HL-60/S4 treated with retinoic acid at 250 ng/mL for 4 days and 3 days (cell line): ENCODE data around the gene MTFR1L.

Experiments
- in situ Hi-C: fragments of 300-500 bp; cut with MboI; formaldehyde crosslinking; loops from 2 replicates; pipeline ENCODE4 v1.7.0; 2022; ENCODE audit warnings: low sequenced_read_pairs

MTFR1L gene

DNA sequence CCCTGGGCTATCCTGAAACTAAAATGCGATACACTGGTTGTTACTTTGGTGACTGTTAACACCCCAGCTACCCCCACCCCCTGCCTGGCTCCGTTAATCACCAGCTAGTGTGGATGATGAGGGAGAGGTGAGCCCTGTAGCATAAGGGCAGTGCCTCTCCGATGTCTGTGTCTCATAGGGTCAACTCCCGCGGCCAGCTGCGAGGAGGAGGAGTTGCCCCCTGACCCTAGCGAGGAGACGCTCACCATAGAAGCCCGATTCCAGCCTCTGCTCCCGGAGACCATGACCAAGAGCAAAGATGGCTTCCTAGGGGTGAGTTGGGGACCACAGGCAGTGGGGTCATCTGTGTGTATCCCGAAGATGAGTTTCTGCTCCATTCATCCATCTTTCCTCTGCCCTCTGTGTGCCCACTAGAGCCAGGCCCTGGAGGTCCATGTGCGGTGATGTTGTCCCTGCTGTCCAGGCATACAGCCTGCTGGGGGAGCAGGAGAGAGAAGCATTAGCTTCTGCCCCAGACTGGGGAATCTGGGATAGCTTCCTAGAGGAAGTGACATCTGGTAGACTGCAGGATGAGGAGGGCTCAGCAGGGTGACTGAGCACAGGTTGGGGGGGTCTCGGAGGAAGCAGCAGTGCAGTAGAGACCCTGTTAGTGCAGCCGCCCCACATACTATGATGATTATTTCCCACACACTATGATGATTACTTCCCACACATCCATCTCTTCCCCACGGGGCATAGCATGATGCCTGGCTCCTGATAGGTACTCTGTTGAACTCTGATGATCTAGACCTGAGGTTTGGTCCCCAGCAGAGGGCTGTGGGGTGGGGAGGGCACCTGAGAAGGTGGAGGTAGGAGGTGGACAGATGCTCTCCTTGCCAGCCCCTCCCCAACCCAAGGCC is 14.5 kb upstream of the MTFR1L start:
- in situ Hi-C loops = loop anchor here (10.0 kb wide), 1 partner anchor 560 kb away; the partner anchor contains the start of gene RSRP1

- in situ Hi-C loops = loop anchor here (10.0 kb wide), 1 partner anchor 561 kb away; the partner anchor contains the start of gene RSRP1
These were observed 13.9 kb upstream of the MTFR1L start for GRCh38 chr1:25805863-25806225.

GRCh38 chr1:25806418-25806817 is 13.3 kb upstream of the MTFR1L start:
- in situ Hi-C loops = loop anchor here (10.0 kb wide), 1 partner anchor 562 kb away; the partner anchor contains the start of gene RSRP1

GRCh38 chr1:25807480-25808390 is 12.0 kb upstream of the MTFR1L start:
- in situ Hi-C loops = loop anchor here (10.0 kb wide), 1 partner anchor 563 kb away; the partner anchor contains the start of gene RSRP1

- in situ Hi-C loops = loop anchor here (10.0 kb wide), 1 partner anchor 564 kb away; the partner anchor contains the start of gene RSRP1
These were observed 11.1 kb upstream of the MTFR1L start for GRCh38 chr1:25808481-25809244.

DNA sequence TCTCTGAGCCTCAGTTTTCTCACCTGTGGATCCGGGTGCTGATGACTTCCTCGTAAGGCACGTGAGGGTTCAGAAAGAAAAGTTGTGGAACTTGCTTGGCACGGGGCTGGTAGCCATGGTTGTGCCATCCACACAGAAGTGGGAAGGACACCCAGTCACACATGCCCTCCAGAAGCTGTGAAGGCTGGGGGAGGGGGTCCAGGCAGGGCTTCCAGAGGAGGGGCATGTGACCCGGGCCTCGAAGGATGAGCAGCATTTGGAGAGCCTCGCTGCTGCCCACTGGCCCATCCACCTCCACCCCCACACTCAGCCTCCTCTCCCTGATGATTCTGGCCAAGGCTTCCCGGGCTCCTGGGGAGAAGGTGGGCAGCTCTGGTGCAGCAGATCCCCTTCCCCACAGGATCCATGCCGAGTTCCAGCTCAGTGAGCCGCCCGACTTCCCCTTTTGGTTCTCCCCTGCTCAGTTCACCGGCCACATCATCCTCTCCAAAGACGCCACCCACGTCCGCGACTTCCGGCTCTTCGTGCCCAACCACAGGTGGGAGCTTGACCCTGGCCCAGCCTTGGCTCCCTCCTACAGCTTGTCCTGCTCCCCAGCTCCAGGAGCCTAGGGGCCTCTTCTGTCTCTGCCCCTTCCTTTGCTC is 10.3 kb upstream of the MTFR1L start:
- in situ Hi-C loops = loop anchor here (10.0 kb wide), 1 partner anchor 565 kb away; the partner anchor contains the start of gene RSRP1

DNA sequence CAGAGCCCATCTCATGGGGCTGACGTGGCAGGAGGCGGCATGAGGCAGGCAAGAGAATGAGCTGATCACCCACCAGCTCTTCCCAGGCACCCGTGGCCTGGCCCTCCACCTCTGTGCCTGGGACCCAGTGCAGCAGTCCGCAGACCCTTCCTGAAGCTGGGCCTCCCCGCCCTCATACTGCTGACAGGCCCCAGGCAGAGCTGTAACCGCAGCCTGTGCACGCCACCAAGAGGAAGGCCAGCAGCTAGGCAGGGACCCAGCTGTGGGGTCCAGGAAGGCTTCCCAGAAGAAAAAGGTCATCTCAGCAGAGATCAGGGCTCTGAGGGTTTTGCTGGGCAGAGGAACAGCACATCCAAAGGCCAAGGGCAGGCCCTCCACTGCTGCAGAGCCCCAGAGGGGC is 9.8 kb upstream of the MTFR1L start:
- in situ Hi-C loops = loop anchor here (10.0 kb wide), 1 partner anchor 565 kb away; the partner anchor contains the start of gene RSRP1

- in situ Hi-C loops = no loop called here
These were observed 9.1 kb upstream of the MTFR1L start for GRCh38 chr1:25810341-25811299.

GRCh38 chr1:25811384-25812082 is 8.2 kb upstream of the MTFR1L start:
- in situ Hi-C loops = no loop called here

DNA sequence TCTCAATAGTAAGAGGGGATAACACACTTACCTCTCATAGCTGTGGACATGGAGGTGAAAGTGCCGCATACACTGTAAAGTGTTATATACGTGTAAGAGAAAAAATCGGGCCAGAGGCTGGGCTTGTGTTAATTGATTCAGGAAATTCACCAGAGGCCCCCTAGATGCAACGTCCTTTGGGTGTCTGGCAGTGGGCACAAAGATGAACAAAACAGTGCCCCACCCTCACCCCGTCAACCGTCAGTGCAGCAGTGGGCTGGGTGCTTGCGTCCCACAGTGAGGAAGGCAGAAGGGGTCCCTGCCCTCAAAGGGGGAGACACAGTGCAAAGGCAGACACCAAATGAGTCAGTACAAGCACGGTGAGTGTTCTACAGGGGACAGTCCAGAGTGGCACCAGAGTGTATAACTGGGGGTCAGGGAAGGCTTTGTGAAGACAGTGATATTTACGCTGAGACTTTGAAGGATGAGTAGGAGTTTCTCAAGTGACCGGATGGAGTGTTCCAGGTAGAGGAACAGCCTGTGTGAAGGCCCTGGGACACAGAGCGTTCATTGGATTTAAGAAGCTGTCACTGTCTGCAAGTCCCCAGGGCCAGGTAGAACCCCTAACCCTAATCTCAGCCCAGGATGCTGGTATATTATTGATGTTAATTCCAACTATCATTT is 6.6 kb upstream of the MTFR1L start:
- in situ Hi-C loops = no loop called here

GRCh38 chr1:25813734-25814471 is 5.9 kb upstream of the MTFR1L start:
- in situ Hi-C loops = no loop called here

DNA sequence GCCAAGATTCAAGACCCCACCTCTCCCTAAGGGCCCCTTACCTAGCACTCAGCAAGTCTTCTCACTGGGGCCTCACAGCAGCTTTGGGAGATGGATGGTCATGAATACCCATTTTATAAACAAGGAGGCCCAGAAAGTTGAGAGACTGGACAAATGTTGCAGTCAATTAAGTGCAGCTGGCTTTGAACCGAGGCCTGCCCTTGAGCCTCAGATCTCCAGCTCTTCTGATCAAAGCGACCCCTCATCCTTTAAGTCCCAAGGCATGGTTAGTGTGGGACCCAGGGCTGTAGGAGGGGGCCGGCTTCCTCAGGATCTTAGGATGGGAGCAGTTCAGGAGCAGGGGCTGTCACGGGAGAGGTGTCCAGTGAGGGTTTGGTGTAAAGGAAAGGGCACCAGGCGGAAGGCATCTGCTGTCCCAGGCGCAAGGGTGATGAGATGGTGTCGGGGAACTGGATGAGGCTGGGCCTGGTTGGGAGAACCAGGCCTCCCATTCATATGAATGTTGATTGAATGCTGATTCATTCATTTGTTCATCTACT is 5.1 kb upstream of the MTFR1L start:
- in situ Hi-C loops = no loop called here

DNA sequence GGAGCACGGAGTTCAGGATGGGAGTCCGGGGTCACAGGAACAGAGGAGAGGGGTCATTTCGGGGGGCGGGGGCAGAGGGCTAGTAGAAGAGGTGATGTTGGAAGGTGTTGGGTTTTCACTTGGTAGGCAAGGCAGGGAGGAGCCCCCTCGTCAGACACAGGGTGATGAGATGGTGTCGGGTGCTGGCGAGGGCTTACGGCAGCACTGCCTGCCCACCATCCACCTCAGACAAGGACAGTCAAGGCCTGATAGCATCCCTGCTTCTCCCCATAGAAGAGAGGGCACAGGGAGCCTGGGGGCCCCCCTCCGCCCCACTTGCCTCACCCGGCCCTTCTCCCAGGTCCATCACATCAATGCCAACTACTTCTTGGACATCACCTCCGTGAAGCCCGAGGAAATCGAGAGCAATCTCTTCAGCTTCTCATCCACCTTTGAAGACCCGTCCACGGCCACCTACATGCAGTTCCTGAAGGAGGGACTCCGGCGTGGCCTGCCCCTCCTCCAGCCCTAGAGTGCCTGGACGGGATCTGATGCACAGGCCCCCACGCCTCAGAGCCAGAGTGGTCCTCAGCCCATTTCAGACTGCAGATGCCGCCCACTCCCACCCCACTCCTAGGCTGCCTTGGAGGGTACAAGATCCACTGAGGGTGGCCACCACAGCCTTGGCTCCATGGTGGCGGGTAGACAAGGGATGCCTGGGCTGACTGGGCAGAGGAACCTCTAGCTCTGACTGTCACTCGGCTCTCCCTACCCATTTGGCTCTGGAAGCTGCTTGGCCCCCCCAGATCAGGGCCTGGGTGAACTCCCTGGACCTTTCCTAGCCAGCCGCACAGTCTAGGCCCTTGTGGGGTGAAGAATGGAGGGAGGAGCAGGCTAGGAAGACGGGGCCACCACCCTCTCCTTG is 4.3 kb upstream of the MTFR1L start:
- in situ Hi-C loops = no loop called here

DNA sequence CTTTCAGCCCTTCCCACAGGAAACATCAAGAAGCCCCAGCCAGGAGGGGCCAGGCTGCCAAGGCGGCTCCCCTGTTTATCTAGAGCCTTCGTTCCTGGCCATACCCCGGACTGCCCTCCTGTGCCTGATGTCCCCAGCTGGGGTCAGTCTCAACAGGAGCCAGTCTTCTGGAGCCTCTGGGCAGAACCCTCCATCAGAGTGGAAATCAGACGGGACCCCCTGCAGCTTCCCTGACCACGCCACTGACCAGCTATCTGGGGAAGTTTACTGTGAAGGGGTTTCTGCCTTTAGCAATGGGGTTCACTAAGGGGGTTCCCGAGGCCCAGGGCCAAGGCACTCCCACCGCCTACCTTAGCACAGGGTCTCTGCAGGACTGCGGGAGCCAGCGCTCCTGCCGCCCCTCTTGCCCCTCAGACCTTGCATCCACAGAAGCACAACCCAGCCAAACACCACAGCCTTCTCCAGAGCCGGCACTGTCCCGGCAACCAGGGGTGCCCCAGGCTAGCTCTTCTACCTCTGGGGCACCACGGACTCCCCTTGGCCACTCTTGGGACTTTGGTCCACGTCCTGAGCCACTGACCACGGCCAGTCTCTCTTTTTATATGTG is 3.5 kb upstream of the MTFR1L start:
- in situ Hi-C loops = no loop called here

DNA sequence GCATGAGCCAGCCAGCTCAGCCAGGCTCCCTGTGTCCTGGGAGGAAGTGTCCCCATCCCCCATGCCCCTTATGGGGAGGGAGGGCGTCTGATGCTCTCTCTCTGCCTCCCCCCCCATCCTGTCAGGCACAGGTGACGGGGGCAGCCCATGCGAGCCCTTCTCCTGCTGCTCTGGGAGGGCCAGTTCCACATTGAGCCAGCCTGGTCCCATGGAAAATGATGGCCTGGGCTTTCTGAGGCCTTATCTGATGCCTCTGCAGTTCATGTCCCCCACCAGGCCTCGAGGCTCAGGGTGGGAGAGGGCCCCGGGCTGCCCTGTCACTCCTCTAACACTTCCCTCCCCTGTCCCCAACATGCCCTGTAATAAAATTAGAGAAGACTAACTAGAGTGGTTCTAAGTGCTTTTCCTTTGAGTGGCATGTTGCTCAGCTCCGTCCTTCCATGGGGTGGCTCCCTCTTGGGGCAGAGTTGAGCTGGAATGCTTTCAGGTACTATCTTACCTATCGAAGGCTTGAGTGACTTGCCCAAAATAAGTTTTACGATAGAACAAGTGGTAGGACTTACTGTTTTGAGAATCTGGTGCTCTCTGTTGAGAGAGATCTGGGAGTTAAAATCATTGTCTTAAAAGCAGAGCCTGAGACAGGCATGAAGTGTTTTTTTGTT is 1.8 kb upstream of the MTFR1L start:
- in situ Hi-C loops = no loop called here
